Upper lobe of left lung (tissue), 6 donors: Measurements from ENCODE around the gene SFTPA2. TPM values are rescaled to one million over a fixed set of nuclear protein-coding genes. Genes with fewer than 3 reads are reported as not detected.
"Not testable (repeated sequence)": the region's sequence is repeated elsewhere in the genome, so short reads cannot be mapped to it uniquely, and the experiment has no call there.

ENCODE experiments used
- ATAC-seq, 2 donors: fragments of 200-7000 bp; cut with Tn5 transposase; one replicate each; pipeline ENCODE4 v1.9.1; 2022; ENCODE audit warnings: mild to moderate bottlenecking in 2 of 2, moderate library complexity in 2 of 2; ENCODE audit not compliant: low FRiP score in 2 of 2
- DNase-seq, 2 donors: peaks; one replicate each; pipeline ENCODE4 v3.0.0-alpha.2; 2019 to 2020
- H3K27ac ChIP-seq, 4 donors: fragments of 200-600 bp; sonication (generic); one replicate each; pipeline ENCODE4 v1.5.1; 2016 to 2019
- H3K27me3 ChIP-seq, 4 donors: fragments of 200-600 bp; sonication (generic); one replicate each; pipeline ENCODE4 v1.5.1; 2017 to 2019
- H3K36me3 ChIP-seq, 4 donors: fragments of 200-600 bp; sonication (generic); one replicate each; pipeline ENCODE4 v1.5.1; 2016 to 2019
- H3K4me1 ChIP-seq, 4 donors: fragments of 200-600 bp; sonication (generic); one replicate each; pipeline ENCODE4 v1.5.1; 2018 to 2019
- H3K4me3 ChIP-seq, 4 donors: fragments of 200-600 bp; sonication (generic); one replicate each; pipeline ENCODE4 v1.5.1; 2017 to 2019; ENCODE audit warnings: mild to moderate bottlenecking in 2 of 4, moderate library complexity in 1 of 4
- H3K9me3 ChIP-seq, 4 donors: fragments of 200-600 bp; sonication (generic); one replicate each; pipeline ENCODE4 v1.5.1; 2018 to 2019
- CTCF ChIP-seq, 6 experiments: fragments of 450-650 bp in 4 of 6; fragments of 200-600 bp in 2 of 6; sonication (generic) in 2 of 6; IDR thresholded peaks; one replicate each; pipeline ENCODE4 v1.5.1; 2016 to 2019; ENCODE audit warnings: antibody characterized with exemption in 6 of 6
- EP300 ChIP-seq, 4 donors: sonication (generic); formaldehyde crosslinking; IDR thresholded peaks; one replicate each; pipeline ENCODE4 v1.5.1; 2017; ENCODE audit warnings: antibody characterized with exemption in 4 of 4, control low read depth in 2 of 4
- POLR2A ChIP-seq, 4 donors: fragments of 450-650 bp; IDR thresholded peaks; one replicate each; pipeline ENCODE4 v1.5.1; 2016 to 2017; ENCODE audit warnings: antibody characterized with exemption in 4 of 4, mild to moderate bottlenecking in 2 of 4
- POLR2AphosphoS5 ChIP-seq, 2 donors: sonication (generic); formaldehyde crosslinking; IDR thresholded peaks; one replicate each; pipeline ENCODE4 v1.5.1; 2017; ENCODE audit warnings: antibody characterized with exemption in 2 of 2
- WGBS, 2 donors: methylation state at CpG; one replicate each; pipeline ENCODE4 v1.1.5; 2017 to 2018; 5-methylcytosine and 5-hydroxymethylcytosine counted together
- total RNA-seq, 6 donors: library from RNA; depleted of rRNA in 4 of 6; stranded (reverse); fragments of >200 nt in 4 of 6; gene quantifications; one replicate each; pipeline versions ENCODE4 v1.1.0 to v1.2.1, GENCODE V29; 2016 to 2021
- donor health status: DM: no; HTN: no; CAD: no; lungs with moderate emphysema.
- donor health status: DM: no; HTN: yes; CAD: no; lungs with severe emphysema.

Gene SFTPA2
- total RNA-seq, 6 donors from 2014 or later, result 9,072 to 22,500 (median 12,135) TPM

GRCh38 chr10:79561257-79561656 lies 1.1 kb upstream of the SFTPA2 start:
- H3K36me3 ChIP-seq, result no peaks in the 10 kb centered on the region
- H3K27me3 ChIP-seq, result no peaks in the 10 kb centered on the region
- ATAC-seq, result no peak
- peaks cover 0 to 13% (median 6%) of the 10 kb centered on the region in 4 donors for H3K4me1 ChIP-seq
- TF ChIP-seq CTCF (IDR thresholded peaks at IDR 0.05), result no peak
- TF ChIP-seq POLR2A (IDR thresholded peaks at IDR 0.05), result no peak
- no peak for TF ChIP-seq POLR2AphosphoS5 (IDR thresholded peaks at IDR 0.05)
- no peak for TF ChIP-seq EP300 (IDR thresholded peaks at IDR 0.05)
- no peak overlapping the region for H3K4me3 ChIP-seq
- WGBS, 2 donors, result 79 to 92% methylated on average over 3 of the region's 3 CpGs
- no peak for DNase-seq
- H3K27ac ChIP-seq, result peak overlapping the region in 2 of 4 donors; percentile 35 to 62
- H3K9me3 ChIP-seq, result no peaks in the 10 kb centered on the region

GRCh38 chr10:79559726-79560125 lies 481 bp downstream of the SFTPA2 start:
- no peaks in the 10 kb centered on the region for H3K36me3 ChIP-seq
- H3K9me3 ChIP-seq, result no peaks in the 10 kb centered on the region
- H3K27ac ChIP-seq, result peak overlapping the region in 3 of 4 donors; percentile 18 to 83 (median 63)
- peaks cover 0 to 13% (median 6%) of the 10 kb centered on the region in 4 donors for H3K4me1 ChIP-seq
- H3K27me3 ChIP-seq, result no peaks in the 10 kb centered on the region
- H3K4me3 ChIP-seq, result peak overlapping the region in 3 of 4 donors; percentile 39 to 48 (median 47)
- no peak for TF ChIP-seq POLR2A (IDR thresholded peaks at IDR 0.05)
- TF ChIP-seq EP300 (IDR thresholded peaks at IDR 0.05), result no peak
- TF ChIP-seq POLR2AphosphoS5 (IDR thresholded peaks at IDR 0.05), result no peak
- no peak for TF ChIP-seq CTCF (IDR thresholded peaks at IDR 0.05)
- 65% methylated on average over 2 of the region's 2 CpGs for WGBS, 2 donors
- ATAC-seq, result no peak
- no peak for DNase-seq

GRCh38 chr10:79556961-79557360 lies 3.2 kb downstream of the SFTPA2 start:
- H3K4me1 ChIP-seq, ATAC-seq, H3K27me3 ChIP-seq, H3K9me3 ChIP-seq, DNase-seq, H3K36me3 ChIP-seq: not testable (repeated sequence)
- TF ChIP-seq POLR2A (IDR thresholded peaks at IDR 0.05), result peak in 1 of 4 donors; percentile 58
- Histone ChIP-seq H3K4me3 (peak overlapping the region in 2 of 4 donors; percentile 47 to 48), H3K27ac (peak overlapping the region in 1 of 4 donors; percentile 77)
- 78% methylated on average over 1 of the region's 3 CpGs; no CpG with 5 or more reads in 1 of the 2 donors for WGBS, 2 donors

- H3K4me1 ChIP-seq, result no peaks in the 10 kb centered on the region
- H3K4me3 ChIP-seq, result peak overlapping the region in 1 of 4 donors; percentile 47
- TF ChIP-seq CTCF (IDR thresholded peaks at IDR 0.05) (no peak), EP300 (IDR thresholded peaks at IDR 0.05) (no peak), POLR2A (IDR thresholded peaks at IDR 0.05) (peak in 1 of 4 donors; percentile 81), POLR2AphosphoS5 (IDR thresholded peaks at IDR 0.05) (no peak)
- H3K9me3 ChIP-seq, result no peaks in the 10 kb centered on the region
- no peak overlapping the region for H3K27ac ChIP-seq
- WGBS, 2 donors, result 61 to 69% methylated on average over 9 to 11 of the region's 11 CpGs
- no peak for ATAC-seq
- no peaks in the 10 kb centered on the region for H3K27me3 ChIP-seq
- no peaks in the 10 kb centered on the region for H3K36me3 ChIP-seq
- DNase-seq, result no peak
These were observed 4.6 kb downstream of the SFTPA2 start for GRCh38 chr10:79555354-79556309.

- ATAC-seq (no peak), DNase-seq (no peak)
- H3K27me3 ChIP-seq, result no peaks in the 10 kb centered on the region
- H3K9me3 ChIP-seq, result no peaks in the 10 kb centered on the region
- no peak overlapping the region for H3K27ac ChIP-seq
- H3K36me3 ChIP-seq, result no peaks in the 10 kb centered on the region
- H3K4me3 ChIP-seq, result no peak overlapping the region
- no peaks in the 10 kb centered on the region for H3K4me1 ChIP-seq
- 67 to 91% methylated on average over 1 to 2 of the region's 2 CpGs for WGBS, 2 donors
- TF ChIP-seq CTCF (IDR thresholded peaks at IDR 0.05) (no peak), EP300 (IDR thresholded peaks at IDR 0.05) (no peak), POLR2A (IDR thresholded peaks at IDR 0.05) (no peak), POLR2AphosphoS5 (IDR thresholded peaks at IDR 0.05) (no peak)
These were observed 8.1 kb downstream of the SFTPA2 start for GRCh38 chr10:79552143-79552542.
